GM19463 (cell line): ENCODE measurements around the gene USF1.
"Not testable (repeated sequence)": the region's sequence is repeated elsewhere in the genome, so short reads cannot be mapped to it uniquely, and the experiment has no call there.

Experiments
- ATAC-seq: cut with Tn5 transposase; IDR thresholded peaks from one replicate; pipeline ENCODE4 v1.9.1; 2021; ENCODE audit warnings: mild to moderate bottlenecking, moderate library complexity; ENCODE audit not compliant: unreplicated experiment

Gene USF1

GRCh38 chr1:161019751-161020495 lies 25.9 kb downstream of the USF1 start:
- ATAC-seq = no peak

GRCh38 chr1:161019111-161019660 lies 26.6 kb downstream of the USF1 start:
- not testable (repeated sequence) for ATAC-seq

- ATAC-seq = no peak
Measured at GRCh38 chr1:161018631-161018930, 27.2 kb downstream of the USF1 start.

GRCh38 chr1:161017756-161018630 lies 27.8 kb downstream of the USF1 start:
- no peak for ATAC-seq

GRCh38 chr1:161017181-161017580 lies 28.6 kb downstream of the USF1 start:
- not testable (repeated sequence) for ATAC-seq

- ATAC-seq = not testable (repeated sequence)
Measured at GRCh38 chr1:161016683-161017082, 29.1 kb downstream of the USF1 start.

GRCh38 chr1:161013488-161014230 lies 32.1 kb downstream of the USF1 start:
- peak; percentile 87 for ATAC-seq

- peak; percentile 21 for ATAC-seq
Measured at GRCh38 chr1:161013131-161013487, 32.7 kb downstream of the USF1 start.

GRCh38 chr1:161012420-161012819 lies 33.4 kb downstream of the USF1 start:
- ATAC-seq = no peak

- ATAC-seq = no peak
Measured at GRCh38 chr1:161009602-161010211, 36.1 kb downstream of the USF1 start.

GRCh38 chr1:161008869-161009510 lies 36.8 kb downstream of the USF1 start:
- no peak for ATAC-seq

- ATAC-seq = no peak
Measured at GRCh38 chr1:161007369-161007768, 38.4 kb downstream of the USF1 start.

- no peak for ATAC-seq
Measured at GRCh38 chr1:161006563-161006962, 39.2 kb downstream of the USF1 start.

GRCh38 chr1:161001525-161001924 lies 44.3 kb downstream of the USF1 start:
- ATAC-seq = no peak

GRCh38 chr1:161000736-161001480 lies 44.9 kb downstream of the USF1 start:
- no peak for ATAC-seq

GRCh38 chr1:160999376-160999775 lies 46.4 kb downstream of the USF1 start:
- ATAC-seq = no peak

- ATAC-seq = no peak
Measured at GRCh38 chr1:160997323-160998038, 48.3 kb downstream of the USF1 start.

GRCh38 chr1:160996178-160996577 lies 49.6 kb downstream of the USF1 start:
- ATAC-seq = no peak
